ENCODE measurements around the gene CA5A. TPM values are rescaled to one million over a fixed set of nuclear protein-coding genes. Genes with fewer than 3 reads are reported as not detected.
A peak's percentile ranks its signal among the peaks of the same experiment; 100 is the strongest.

Gene CA5A
- total RNA-seq, 1 experiment from 2014 or later = not detected

DNA sequence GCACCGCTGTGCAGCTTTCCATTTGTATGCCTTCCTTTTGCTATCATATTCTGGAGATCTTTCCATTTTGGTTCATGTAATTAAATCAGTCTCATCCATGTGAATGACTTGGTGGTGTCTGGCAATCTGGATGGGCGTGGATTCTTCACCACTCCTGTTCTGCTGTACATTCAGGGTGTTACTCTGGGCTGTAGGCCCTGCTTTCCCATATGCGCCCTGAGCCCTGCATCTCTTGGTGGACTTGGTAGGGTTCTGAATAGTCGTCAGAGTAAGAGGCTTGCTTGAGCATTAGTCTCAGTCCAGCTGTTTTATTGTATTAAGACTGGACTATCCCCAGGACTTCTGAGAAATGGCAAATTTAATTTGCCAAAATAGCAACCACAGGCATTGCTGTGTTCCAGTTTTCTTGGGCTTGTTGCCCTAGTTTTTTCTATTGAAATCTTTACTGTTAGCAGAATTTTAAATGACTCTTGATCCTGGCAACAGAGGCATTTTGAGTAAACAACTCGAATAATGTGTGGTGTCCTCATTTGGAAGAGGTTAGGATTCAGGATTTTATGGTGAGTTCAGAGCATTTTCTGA lies 29.8 kb upstream of the CA5A start:
- Mint-ChIP-seq H3K36me3 (ENCODE audit: insufficient read depth, unreplicated experiment) (peaks cover 2% of the 10 kb centered on the region), H3K27me3 (ENCODE audit: insufficient read depth, unreplicated experiment) (no peaks in the 10 kb centered on the region), H3K4me3 (ENCODE audit: unreplicated experiment) (no peak overlapping the region), H3K9me3 (ENCODE audit: unreplicated experiment) (peaks cover 6% of the 10 kb centered on the region), H3K27ac (ENCODE audit: low read depth, unreplicated experiment) (no peak overlapping the region), H3K4me1 (ENCODE audit: insufficient read depth, unreplicated experiment) (peaks cover 10% of the 10 kb centered on the region)
- ChIA-PET POLR2A (interaction anchor here (1.2 to 1.5 kb wide), 2 partner anchors 13 to 15 kb away, joined by 5 read pairs; partner anchors contain the start of gene BANP), CTCF (no interaction called here)
- intact Hi-C loops (cut with micrococcal nuclease) = no loop called here
- DNase-seq (ENCODE audit: unreplicated experiment) = no peak
- TF ChIP-seq, protein P1, sequence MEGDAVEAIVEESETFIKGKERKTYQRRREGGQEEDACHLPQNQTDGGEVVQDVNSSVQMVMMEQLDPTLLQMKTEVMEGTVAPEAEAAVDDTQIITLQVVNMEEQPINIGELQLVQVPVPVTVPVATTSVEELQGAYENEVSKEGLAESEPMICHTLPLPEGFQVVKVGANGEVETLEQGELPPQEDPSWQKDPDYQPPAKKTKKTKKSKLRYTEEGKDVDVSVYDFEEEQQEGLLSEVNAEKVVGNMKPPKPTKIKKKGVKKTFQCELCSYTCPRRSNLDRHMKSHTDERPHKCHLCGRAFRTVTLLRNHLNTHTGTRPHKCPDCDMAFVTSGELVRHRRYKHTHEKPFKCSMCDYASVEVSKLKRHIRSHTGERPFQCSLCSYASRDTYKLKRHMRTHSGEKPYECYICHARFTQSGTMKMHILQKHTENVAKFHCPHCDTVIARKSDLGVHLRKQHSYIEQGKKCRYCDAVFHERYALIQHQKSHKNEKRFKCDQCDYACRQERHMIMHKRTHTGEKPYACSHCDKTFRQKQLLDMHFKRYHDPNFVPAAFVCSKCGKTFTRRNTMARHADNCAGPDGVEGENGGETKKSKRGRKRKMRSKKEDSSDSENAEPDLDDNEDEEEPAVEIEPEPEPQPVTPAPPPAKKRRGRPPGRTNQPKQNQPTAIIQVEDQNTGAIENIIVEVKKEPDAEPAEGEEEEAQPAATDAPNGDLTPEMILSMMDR (IDR thresholded peaks at IDR 0.05; ENCODE audit: unreplicated experiment) = no peak
- BruUV-seq (replicated peaks) = no TSS peak

DNA sequence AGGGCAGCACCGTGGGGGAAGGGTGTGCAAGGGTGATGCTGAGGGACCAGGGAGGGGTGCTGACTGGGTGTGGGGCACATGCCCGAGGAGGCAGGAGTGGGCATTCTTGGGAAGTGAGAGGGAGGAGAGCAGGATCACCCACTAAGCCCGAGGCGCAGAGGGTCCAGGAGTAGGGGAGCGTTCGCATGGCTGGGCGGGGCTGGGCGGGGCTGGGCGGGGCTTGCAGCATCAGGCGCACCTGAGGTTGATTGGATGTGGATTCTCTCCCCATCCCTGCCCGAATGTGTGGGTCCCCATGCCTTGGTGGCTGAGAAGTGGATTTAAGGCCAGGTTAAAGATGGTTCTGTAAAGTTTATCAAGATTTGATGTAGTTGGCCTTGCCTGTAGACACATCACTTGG lies 29.1 kb upstream of the CA5A start:
- CTCF ChIA-PET = no interaction called here

DNA sequence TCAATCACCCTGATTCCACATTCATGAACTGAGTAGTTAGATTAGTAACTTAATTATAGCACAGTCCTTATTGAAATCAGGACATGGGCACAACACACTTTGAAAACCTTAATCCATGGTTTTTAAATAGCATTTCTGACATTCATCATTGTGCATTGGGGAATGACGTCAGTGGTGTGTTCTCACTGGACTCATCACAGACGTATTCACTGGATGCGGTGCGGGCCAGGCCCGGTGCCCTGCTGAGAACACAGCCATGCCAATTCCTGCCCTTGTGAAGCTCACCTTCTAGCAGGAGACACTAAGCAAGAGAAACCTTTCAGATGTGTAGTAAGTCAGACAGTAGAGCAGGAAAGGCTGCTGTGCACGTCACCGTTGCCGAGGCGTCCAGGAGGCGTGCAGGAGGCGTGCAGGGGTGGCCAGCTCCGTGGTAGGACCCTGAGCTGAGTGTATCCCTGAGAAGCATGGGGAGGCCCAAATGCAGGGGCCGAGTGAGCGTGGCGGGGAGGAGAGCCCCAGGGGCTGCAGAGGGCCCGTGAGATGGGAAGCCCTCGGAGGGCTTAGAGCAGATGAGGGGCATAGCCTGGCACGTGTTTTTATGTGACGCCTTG lies 27.8 kb upstream of the CA5A start:
- CTCF ChIA-PET = interaction anchor here (0.7 to 1.3 kb wide), 2 partner anchors 329 to 597 kb away, joined by 3 read pairs; no protein-coding TSS in a partner anchor
- no TSS peak for BruUV-seq (replicated peaks)
- Mint-ChIP-seq H3K4me3 (ENCODE audit: unreplicated experiment) (no peak overlapping the region), H3K36me3 (ENCODE audit: insufficient read depth, unreplicated experiment) (peaks cover 18% of the 10 kb centered on the region), H3K27ac (ENCODE audit: low read depth, unreplicated experiment) (peak overlapping the region; percentile 36), H3K4me1 (ENCODE audit: insufficient read depth, unreplicated experiment) (peaks cover 10% of the 10 kb centered on the region), H3K27me3 (ENCODE audit: insufficient read depth, unreplicated experiment) (no peaks in the 10 kb centered on the region), H3K9me3 (ENCODE audit: unreplicated experiment) (no peaks in the 10 kb centered on the region)
- intact Hi-C loops (cut with micrococcal nuclease) = no loop called here
- DNase-seq (ENCODE audit: unreplicated experiment) = no peak
- POLR2A ChIA-PET = interaction anchor here (1.8 kb wide), 1 partner anchor 13 kb away, joined by 4 read pairs; the partner anchor contains the start of gene BANP
- TF ChIP-seq, protein P1 (IDR thresholded peaks at IDR 0.05; ENCODE audit: unreplicated experiment) = no peak

More for the DNA sequence above, 29.1 kb upstream of the CA5A start:
- intact Hi-C loops (cut with micrococcal nuclease) = no loop called here
- peaks cover 8% of the 10 kb centered on the region for H3K36me3 Mint-ChIP-seq (ENCODE audit: insufficient read depth, unreplicated experiment)
- H3K27me3 Mint-ChIP-seq (ENCODE audit: insufficient read depth, unreplicated experiment) = no peaks in the 10 kb centered on the region
- TF ChIP-seq, protein P1 (IDR thresholded peaks at IDR 0.05; ENCODE audit: unreplicated experiment) = no peak
- no peak overlapping the region for H3K4me3 Mint-ChIP-seq (ENCODE audit: unreplicated experiment)
- H3K27ac Mint-ChIP-seq (ENCODE audit: low read depth, unreplicated experiment) = no peak overlapping the region
- no peak for DNase-seq (ENCODE audit: unreplicated experiment)
- no peaks in the 10 kb centered on the region for H3K9me3 Mint-ChIP-seq (ENCODE audit: unreplicated experiment)
- no TSS peak for BruUV-seq (replicated peaks)
- POLR2A ChIA-PET = interaction anchor here (1.5 kb wide), 1 partner anchor 12 kb away, joined by 5 read pairs; no protein-coding TSS in a partner anchor
- H3K4me1 Mint-ChIP-seq (ENCODE audit: insufficient read depth, unreplicated experiment) = peaks cover 10% of the 10 kb centered on the region

DNA sequence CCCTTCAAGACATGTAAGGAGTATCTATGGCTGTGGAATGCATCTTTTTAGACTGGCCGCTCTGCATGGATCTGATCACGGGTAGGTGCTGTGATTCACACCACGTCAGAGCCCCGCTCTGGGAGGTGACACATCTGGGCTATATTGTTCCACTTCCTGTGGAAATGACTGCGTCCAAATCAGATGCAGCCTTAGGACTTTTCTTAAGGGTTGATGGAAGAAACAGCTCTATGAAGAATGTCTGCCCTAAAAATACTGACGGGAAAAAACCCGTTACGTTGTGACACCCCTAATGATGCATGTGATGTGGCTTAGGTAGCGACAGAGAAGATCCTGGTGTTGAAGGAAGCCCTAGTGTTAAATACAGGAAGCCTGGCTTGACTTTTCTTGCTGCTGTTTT lies 27.1 kb upstream of the CA5A start:
- ChIA-PET CTCF (interaction anchor here (0.7 to 1.3 kb wide), 2 partner anchors 328 to 598 kb away, joined by 3 read pairs; no protein-coding TSS in a partner anchor), POLR2A (interaction anchor here (1.8 kb wide), 1 partner anchor 12 kb away, joined by 4 read pairs; the partner anchor contains the start of gene BANP)
- Mint-ChIP-seq H3K4me1 (ENCODE audit: insufficient read depth, unreplicated experiment) (peaks cover 10% of the 10 kb centered on the region), H3K9me3 (ENCODE audit: unreplicated experiment) (no peaks in the 10 kb centered on the region), H3K27me3 (ENCODE audit: insufficient read depth, unreplicated experiment) (no peaks in the 10 kb centered on the region), H3K36me3 (ENCODE audit: insufficient read depth, unreplicated experiment) (peaks cover 24% of the 10 kb centered on the region), H3K4me3 (ENCODE audit: unreplicated experiment) (no peak overlapping the region), H3K27ac (ENCODE audit: low read depth, unreplicated experiment) (no peak overlapping the region)
- intact Hi-C loops (cut with micrococcal nuclease) = no loop called here
- no TSS peak for BruUV-seq (replicated peaks)
- peak; percentile 30 for DNase-seq (ENCODE audit: unreplicated experiment)
- TF ChIP-seq, protein P1 (IDR thresholded peaks at IDR 0.05; ENCODE audit: unreplicated experiment) = no peak

Measured in MCF 10A (cell line).